Astrocyte (in vitro differentiated cells and primary cell): Measurements from ENCODE around the gene UQCR10. TPM values are rescaled to one million over a fixed set of nuclear protein-coding genes. Genes with fewer than 3 reads are reported as not detected.

ENCODE experiments used
- DNase-seq: peaks from one replicate; pipeline ENCODE4 v3.0.0-alpha.2; 2010; ENCODE audit warnings: low read depth
- FAIRE-seq: peaks from 2 replicates; lab custom pipeline; 2011; peaks lifted over from hg19 to GRCh38; lab: Jason Lieb, UNC
- H2AFZ ChIP-seq: 2 replicates; pipeline ENCODE4 v1.6.0; 2012; ENCODE audit warnings: low read depth, low read length, inconsistent platforms
- H3K27ac ChIP-seq: 2 replicates; pipeline ENCODE4 v1.5.1; 2011; ENCODE audit warnings: low read depth, low read length, inconsistent platforms
- H3K27me3 ChIP-seq: 2 replicates; pipeline ENCODE4 v1.6.0; 2011; ENCODE audit warnings: low read length, inconsistent platforms; ENCODE audit not compliant: insufficient read depth
- H3K36me3 ChIP-seq: 2 replicates; pipeline ENCODE4 v1.5.1; 2011; ENCODE audit warnings: low read length, inconsistent platforms; ENCODE audit not compliant: insufficient read depth
- H3K4me1 ChIP-seq: 2 replicates; pipeline ENCODE4 v1.5.1; 2011; ENCODE audit warnings: low read length, inconsistent platforms; ENCODE audit not compliant: insufficient read depth
- H3K4me2 ChIP-seq: 2 replicates; pipeline ENCODE4 v1.6.0; 2012; ENCODE audit warnings: low read length, inconsistent platforms
- H3K4me3 ChIP-seq: 2 replicates; pipeline ENCODE4 v1.5.1; 2011; ENCODE audit warnings: low read depth, mild to moderate bottlenecking, low read length, inconsistent platforms; ENCODE audit not compliant: insufficient read depth
- H3K79me2 ChIP-seq: 2 replicates; pipeline ENCODE4 v1.6.0; 2012; ENCODE audit warnings: mild to moderate bottlenecking, low read length, inconsistent platforms; ENCODE audit not compliant: insufficient read depth
- H3K9ac ChIP-seq: 2 replicates; pipeline ENCODE4 v1.6.0; 2012; ENCODE audit warnings: mild to moderate bottlenecking, low read length, inconsistent platforms
- H3K9me3 ChIP-seq: 2 replicates; pipeline ENCODE4 v1.5.1; 2012; ENCODE audit warnings: low read depth, mild to moderate bottlenecking, low read length, inconsistent platforms; ENCODE audit not compliant: insufficient read depth
- H4K20me1 ChIP-seq: 2 replicates; pipeline ENCODE4 v1.6.0; 2012; ENCODE audit warnings: low read length, inconsistent platforms; ENCODE audit not compliant: insufficient read depth
- H3K27ac Mint-ChIP-seq: one replicate; pipeline ENCODE4 v1.8.0; 2021; ENCODE audit warnings: mild to moderate bottlenecking, mixed read lengths; ENCODE audit not compliant: unreplicated experiment
- H3K27me3 Mint-ChIP-seq: one replicate; pipeline ENCODE4 v1.8.0; 2021; ENCODE audit warnings: low read depth, mixed read lengths; ENCODE audit not compliant: unreplicated experiment
- H3K36me3 Mint-ChIP-seq: one replicate; pipeline ENCODE4 v1.8.0; 2021; ENCODE audit warnings: low read depth, mixed read lengths; ENCODE audit not compliant: unreplicated experiment
- H3K4me1 Mint-ChIP-seq: one replicate; pipeline ENCODE4 v1.8.0; 2021; ENCODE audit warnings: low read depth, mixed read lengths; ENCODE audit not compliant: unreplicated experiment
- H3K4me3 Mint-ChIP-seq: one replicate; pipeline ENCODE4 v1.8.0; 2021; ENCODE audit warnings: mild to moderate bottlenecking, moderate library complexity, mixed read lengths; ENCODE audit not compliant: unreplicated experiment
- H3K9me3 Mint-ChIP-seq: one replicate; pipeline ENCODE4 v1.8.0; 2021; ENCODE audit warnings: mild to moderate bottlenecking, mixed read lengths; ENCODE audit not compliant: unreplicated experiment
- EZH2 ChIP-seq: IDR thresholded peaks from 2 replicates; pipeline ENCODE4 v1.6.1; 2012; ENCODE audit warnings: mild to moderate bottlenecking, low read length, inconsistent platforms; ENCODE audit not compliant: insufficient read depth
- total RNA-seq: library from RNA; stranded (reverse); gene quantifications from 2 replicates; pipeline ENCODE4 v1.2.1, GENCODE V29; 2021
- TF ChIP-seq, protein P1 (sequence below): IDR thresholded peaks from 2 replicates; pipeline ENCODE4 v1.5.1; 2011; ENCODE audit warnings: low read depth, mild to moderate bottlenecking, inconsistent platforms, low read length, moderate library complexity; ENCODE audit not compliant: insufficient read depth

The UQCR10 gene
- total RNA-seq, 1 donor from 2014 or later = 112 TPM

DNA sequence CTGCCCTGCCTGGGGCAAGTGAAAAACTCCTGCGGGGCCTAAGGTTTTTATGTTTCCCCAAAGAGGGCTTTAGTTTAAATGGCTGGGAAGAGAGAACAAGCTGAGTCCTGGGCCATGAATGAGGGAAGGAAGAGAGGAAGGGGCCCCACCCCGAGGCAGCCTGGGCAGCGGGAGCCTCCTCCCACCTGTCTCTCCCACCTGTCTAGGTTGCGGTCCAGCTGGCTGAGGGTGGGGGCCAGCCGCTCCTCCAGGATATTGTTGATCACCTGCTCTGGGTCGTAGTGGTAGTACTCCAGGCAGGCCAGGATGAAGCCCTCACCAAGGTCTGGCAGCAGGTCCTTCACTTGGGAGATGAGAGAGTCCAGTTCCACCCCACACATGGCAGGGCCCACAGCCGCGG is 34.6 kb downstream of the UQCR10 start:
- H3K79me2 ChIP-seq = no peaks in the 10 kb centered on the region
- Mint-ChIP-seq H3K27ac (peak overlapping the region; percentile 6), H3K27me3 (no peaks in the 10 kb centered on the region), H3K36me3 (peaks cover 35% of the 10 kb centered on the region), H3K4me1 (peaks cover 30% of the 10 kb centered on the region), H3K9me3 (no peaks in the 10 kb centered on the region), H3K4me3 (no peak overlapping the region)
- H2AFZ ChIP-seq = no peak overlapping the region
- no peak overlapping the region for H3K4me2 ChIP-seq
- TF ChIP-seq, protein P1, sequence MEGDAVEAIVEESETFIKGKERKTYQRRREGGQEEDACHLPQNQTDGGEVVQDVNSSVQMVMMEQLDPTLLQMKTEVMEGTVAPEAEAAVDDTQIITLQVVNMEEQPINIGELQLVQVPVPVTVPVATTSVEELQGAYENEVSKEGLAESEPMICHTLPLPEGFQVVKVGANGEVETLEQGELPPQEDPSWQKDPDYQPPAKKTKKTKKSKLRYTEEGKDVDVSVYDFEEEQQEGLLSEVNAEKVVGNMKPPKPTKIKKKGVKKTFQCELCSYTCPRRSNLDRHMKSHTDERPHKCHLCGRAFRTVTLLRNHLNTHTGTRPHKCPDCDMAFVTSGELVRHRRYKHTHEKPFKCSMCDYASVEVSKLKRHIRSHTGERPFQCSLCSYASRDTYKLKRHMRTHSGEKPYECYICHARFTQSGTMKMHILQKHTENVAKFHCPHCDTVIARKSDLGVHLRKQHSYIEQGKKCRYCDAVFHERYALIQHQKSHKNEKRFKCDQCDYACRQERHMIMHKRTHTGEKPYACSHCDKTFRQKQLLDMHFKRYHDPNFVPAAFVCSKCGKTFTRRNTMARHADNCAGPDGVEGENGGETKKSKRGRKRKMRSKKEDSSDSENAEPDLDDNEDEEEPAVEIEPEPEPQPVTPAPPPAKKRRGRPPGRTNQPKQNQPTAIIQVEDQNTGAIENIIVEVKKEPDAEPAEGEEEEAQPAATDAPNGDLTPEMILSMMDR = no peak
- TF ChIP-seq EZH2 = no peak
- H3K4me3 ChIP-seq = no peak overlapping the region
- no peak for FAIRE-seq
- peaks cover 16% of the 10 kb centered on the region for H3K4me1 ChIP-seq
- H4K20me1 ChIP-seq = no peaks in the 10 kb centered on the region
- DNase-seq = no peak
- no peaks in the 10 kb centered on the region for H3K9me3 ChIP-seq
- no peaks in the 10 kb centered on the region for H3K27me3 ChIP-seq
- peaks cover 23% of the 10 kb centered on the region for H3K36me3 ChIP-seq
- H3K9ac ChIP-seq = no peak overlapping the region
- no peak overlapping the region for H3K27ac ChIP-seq

DNA sequence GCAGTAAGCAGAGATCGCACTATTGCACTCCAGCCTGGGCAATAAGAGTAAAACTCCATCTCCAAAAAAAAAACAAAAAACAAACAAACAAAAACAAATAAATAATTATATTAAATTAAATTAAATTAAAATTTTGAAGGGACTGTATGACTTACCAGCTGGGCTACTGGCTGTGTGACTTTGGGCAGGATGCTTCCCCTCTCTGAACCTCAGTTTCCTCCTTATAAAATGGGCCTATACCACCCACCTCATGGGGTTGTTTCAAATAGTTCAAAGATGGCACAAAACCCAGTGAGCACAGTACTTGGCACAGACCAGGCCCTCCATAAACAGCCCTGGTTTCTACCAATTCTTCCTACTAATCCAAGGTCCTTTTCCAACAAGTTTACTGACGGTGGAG is 36.0 kb downstream of the UQCR10 start:
- Histone ChIP-seq H3K9ac (no peak overlapping the region), H3K79me2 (no peaks in the 10 kb centered on the region), H3K4me3 (no peak overlapping the region), H3K4me1 (peaks cover 15% of the 10 kb centered on the region), H3K4me2 (no peak overlapping the region), H2AFZ (no peak overlapping the region), H3K27me3 (no peaks in the 10 kb centered on the region), H3K36me3 (peaks cover 30% of the 10 kb centered on the region), H3K9me3 (no peaks in the 10 kb centered on the region), H3K27ac (no peak overlapping the region), H4K20me1 (no peaks in the 10 kb centered on the region)
- DNase-seq = no peak
- Mint-ChIP-seq H3K9me3 (no peaks in the 10 kb centered on the region), H3K27me3 (no peaks in the 10 kb centered on the region), H3K4me3 (no peak overlapping the region), H3K36me3 (peaks cover 31% of the 10 kb centered on the region), H3K27ac (no peak overlapping the region), H3K4me1 (peaks cover 25% of the 10 kb centered on the region)
- no peak for FAIRE-seq
- TF ChIP-seq EZH2 = no peak
- TF ChIP-seq, protein P1 = no peak

- no peak for TF ChIP-seq EZH2
- TF ChIP-seq, protein P1 = no peak
- H3K27ac Mint-ChIP-seq = no peak overlapping the region
- no peak overlapping the region for H3K4me3 Mint-ChIP-seq
- no peaks in the 10 kb centered on the region for H3K9me3 ChIP-seq
- no peak overlapping the region for H3K27ac ChIP-seq
- no peaks in the 10 kb centered on the region for H3K4me1 ChIP-seq
- H3K9me3 Mint-ChIP-seq = no peaks in the 10 kb centered on the region
- no peak overlapping the region for H3K4me2 ChIP-seq
- H3K27me3 Mint-ChIP-seq = no peaks in the 10 kb centered on the region
- H4K20me1 ChIP-seq = no peaks in the 10 kb centered on the region
- no peak overlapping the region for H3K4me3 ChIP-seq
- H3K79me2 ChIP-seq = no peaks in the 10 kb centered on the region
- FAIRE-seq = no peak
- no peak overlapping the region for H3K9ac ChIP-seq
- no peak for DNase-seq
- H3K4me1 Mint-ChIP-seq = peaks cover 10% of the 10 kb centered on the region
- no peak overlapping the region for H2AFZ ChIP-seq
- no peaks in the 10 kb centered on the region for H3K27me3 ChIP-seq
- peaks cover 25% of the 10 kb centered on the region for H3K36me3 Mint-ChIP-seq
- H3K36me3 ChIP-seq = peaks cover 34% of the 10 kb centered on the region
These were observed 37.8 kb downstream of the UQCR10 start for GRCh38 chr22:29804985-29805384.
